ENCODE measurements around the gene TKTL1.

The TKTL1 gene

GRCh38 chrX:154308108-154308946, 12.7 kb downstream of the TKTL1 start:
- TF ChIP-seq CTCF (conservative IDR thresholded peaks at IDR 0.05) (peak; percentile 78), ZFX (IDR thresholded peaks at IDR 0.05) (no peak)
- no peak overlapping the region for H3K27ac ChIP-seq

- TF ChIP-seq ZFX (IDR thresholded peaks at IDR 0.05): no peak
- no peak for TF ChIP-seq CTCF (conservative IDR thresholded peaks at IDR 0.05)
- H3K27ac ChIP-seq: no peak overlapping the region
Observed at GRCh38 chrX:154309041-154309775, 13.6 kb downstream of the TKTL1 start.

- H3K27ac ChIP-seq: no peak overlapping the region
- TF ChIP-seq CTCF (conservative IDR thresholded peaks at IDR 0.05) (no peak), ZFX (IDR thresholded peaks at IDR 0.05) (no peak)
Observed at GRCh38 chrX:154310616-154311536, 15.3 kb downstream of the TKTL1 start.

GRCh38 chrX:154312116-154312515, 16.5 kb downstream of the TKTL1 start:
- no peak overlapping the region for H3K27ac ChIP-seq
- TF ChIP-seq ZFX (IDR thresholded peaks at IDR 0.05): no peak

- H3K27ac ChIP-seq: no peak overlapping the region
- no peak for TF ChIP-seq ZFX (IDR thresholded peaks at IDR 0.05)
- TF ChIP-seq CTCF (conservative IDR thresholded peaks at IDR 0.05): no peak
Observed at GRCh38 chrX:154313147-154313546, 17.6 kb downstream of the TKTL1 start.

GRCh38 chrX:154315416-154315815, 19.8 kb downstream of the TKTL1 start:
- no peak overlapping the region for H3K27ac ChIP-seq
- TF ChIP-seq ZFX (IDR thresholded peaks at IDR 0.05) (no peak), CTCF (conservative IDR thresholded peaks at IDR 0.05) (no peak)

- TF ChIP-seq CTCF (conservative IDR thresholded peaks at IDR 0.05) (peak; percentile 46), ZFX (IDR thresholded peaks at IDR 0.05) (no peak)
Observed at GRCh38 chrX:154317391-154317995, 21.9 kb downstream of the TKTL1 start.

More at GRCh38 chrX:154317391-154317995, 21.9 kb downstream of the TKTL1 start:
- H3K27ac ChIP-seq: no peak overlapping the region
